HG03095 (cell line): ENCODE data around the gene MAG.
"Not testable (repeated sequence)": the region's sequence is repeated elsewhere in the genome, so short reads cannot be mapped to it uniquely, and the experiment has no call there.

Source experiments
- ATAC-seq: cut with Tn5 transposase; IDR thresholded peaks from one replicate; pipeline ENCODE4 v1.9.1; 2021; ENCODE audit warnings: moderate library complexity; ENCODE audit not compliant: unreplicated experiment

Gene MAG

GRCh38 chr19:35279374-35279773 lies 12.6 kb upstream of the MAG start:
- ATAC-seq = no peak

GRCh38 chr19:35279985-35280821 lies 11.8 kb upstream of the MAG start:
- no peak for ATAC-seq

GRCh38 chr19:35281303-35281702 lies 10.7 kb upstream of the MAG start:
- no peak for ATAC-seq

- ATAC-seq = no peak
Observed at GRCh38 chr19:35284153-35285094, 7.5 kb upstream of the MAG start.

GRCh38 chr19:35285095-35285449 lies 6.9 kb upstream of the MAG start:
- ATAC-seq = no peak

- not testable (repeated sequence) for ATAC-seq
Observed at GRCh38 chr19:35285465-35285864, 6.5 kb upstream of the MAG start.

GRCh38 chr19:35286101-35286500 lies 5.9 kb upstream of the MAG start:
- ATAC-seq = not testable (repeated sequence)

GRCh38 chr19:35287713-35288112 lies 4.2 kb upstream of the MAG start:
- ATAC-seq = no peak

GRCh38 chr19:35288331-35288730 lies 3.6 kb upstream of the MAG start:
- ATAC-seq = no peak

- no peak for ATAC-seq
Observed at GRCh38 chr19:35288906-35289305, 3.1 kb upstream of the MAG start.

GRCh38 chr19:35290381-35291127 lies 1.4 kb upstream of the MAG start:
- no peak for ATAC-seq

GRCh38 chr19:35291259-35291658 lies 702 bp upstream of the MAG start:
- no peak for ATAC-seq

- no peak for ATAC-seq
Observed at GRCh38 chr19:35292421-35293362, 731 bp downstream of the MAG start.

GRCh38 chr19:35293363-35293739 lies 1.4 kb downstream of the MAG start:
- ATAC-seq = no peak

- no peak for ATAC-seq
Observed at GRCh38 chr19:35293808-35294207, 1.8 kb downstream of the MAG start.

GRCh38 chr19:35294328-35294727 lies 2.4 kb downstream of the MAG start:
- no peak for ATAC-seq

- no peak for ATAC-seq
Observed at GRCh38 chr19:35294859-35295791, 3.2 kb downstream of the MAG start.

GRCh38 chr19:35295792-35296462 lies 4.0 kb downstream of the MAG start:
- no peak for ATAC-seq
